ENCODE measurements around the gene HIP1R. TPM values are rescaled to one million over a fixed set of nuclear protein-coding genes. Genes with fewer than 3 reads are reported as not detected.
A peak's percentile ranks its signal among the peaks of the same experiment; 100 is the strongest.

The HIP1R gene
- total RNA-seq, 1 donor from 2014 or later = 22.2 TPM

- no peaks in the 10 kb centered on the region for H3K9me3 Mint-ChIP-seq (ENCODE audit: unreplicated experiment)
- H3K27ac ChIP-seq (ENCODE audit: low read depth, low read length) = peak overlapping the region; percentile 73
- H3K36me3 ChIP-seq (ENCODE audit: insufficient read depth, low read length) = peaks cover 18% of the 10 kb centered on the region
- H3K27me3 ChIP-seq (ENCODE audit: insufficient read depth, low read length) = no peaks in the 10 kb centered on the region
- no peaks in the 10 kb centered on the region for H3K27me3 Mint-ChIP-seq (ENCODE audit: low read depth, unreplicated experiment)
- H3K9ac ChIP-seq (ENCODE audit: low read length) = peak overlapping the region; percentile 80
- H2AFZ ChIP-seq (ENCODE audit: low read depth, low read length) = peak overlapping the region; percentile 22
- peak overlapping the region; percentile 72 for H3K4me3 Mint-ChIP-seq (ENCODE audit: unreplicated experiment)
- H3K4me3 ChIP-seq (ENCODE audit: insufficient read depth, low read depth, low read length) = peak overlapping the region; percentile 49
- peak overlapping the region; percentile 93 for H3K27ac Mint-ChIP-seq (ENCODE audit: unreplicated experiment)
- H3K4me2 ChIP-seq (ENCODE audit: low read length) = peak overlapping the region; percentile 87
- H4K20me1 ChIP-seq (ENCODE audit: insufficient read depth, low read length) = peaks cover 49% of the 10 kb centered on the region
- peaks cover 8% of the 10 kb centered on the region for H3K36me3 Mint-ChIP-seq (ENCODE audit: low read depth, unreplicated experiment)
- H3K79me2 ChIP-seq (ENCODE audit: insufficient read depth, low read length) = peaks cover 80% of the 10 kb centered on the region
- H3K4me1 Mint-ChIP-seq (ENCODE audit: low read depth, unreplicated experiment) = peaks cover 39% of the 10 kb centered on the region
- FAIRE-seq = no peak
- H3K4me1 ChIP-seq (ENCODE audit: insufficient read depth, low read length) = peaks cover 37% of the 10 kb centered on the region
- DNase-seq (ENCODE audit: low read depth) = peak; percentile 79
- TF ChIP-seq EZH2 (IDR thresholded peaks at IDR 0.05; ENCODE audit: insufficient read depth, low read length) (no peak), CTCF (IDR thresholded peaks at IDR 0.05; ENCODE audit: insufficient read depth, low read depth, low read length) (no peak)
- no peaks in the 10 kb centered on the region for H3K9me3 ChIP-seq (ENCODE audit: insufficient read depth, low read depth, low read length)
Measured at GRCh38 chr12:122871851-122872780, 36.9 kb downstream of the HIP1R start.

GRCh38 chr12:122872815-122873361 is 37.6 kb downstream of the HIP1R start:
- H3K4me3 Mint-ChIP-seq (ENCODE audit: unreplicated experiment) = peak overlapping the region; percentile 58
- Histone ChIP-seq H3K4me1 (ENCODE audit: insufficient read depth, low read length) (peaks cover 39% of the 10 kb centered on the region), H3K4me2 (ENCODE audit: low read length) (peak overlapping the region; percentile 87), H3K9me3 (ENCODE audit: insufficient read depth, low read depth, low read length) (no peaks in the 10 kb centered on the region), H3K79me2 (ENCODE audit: insufficient read depth, low read length) (peaks cover 88% of the 10 kb centered on the region), H2AFZ (ENCODE audit: low read depth, low read length) (no peak overlapping the region), H3K27me3 (ENCODE audit: insufficient read depth, low read length) (no peaks in the 10 kb centered on the region), H3K9ac (ENCODE audit: low read length) (peak overlapping the region; percentile 80), H3K36me3 (ENCODE audit: insufficient read depth, low read length) (peaks cover 18% of the 10 kb centered on the region), H3K4me3 (ENCODE audit: insufficient read depth, low read depth, low read length) (no peak overlapping the region), H3K27ac (ENCODE audit: low read depth, low read length) (peak overlapping the region; percentile 73), H4K20me1 (ENCODE audit: insufficient read depth, low read length) (peaks cover 56% of the 10 kb centered on the region)
- DNase-seq (ENCODE audit: low read depth) = no peak
- peak overlapping the region; percentile 93 for H3K27ac Mint-ChIP-seq (ENCODE audit: unreplicated experiment)
- H3K36me3 Mint-ChIP-seq (ENCODE audit: low read depth, unreplicated experiment) = peaks cover 8% of the 10 kb centered on the region
- peaks cover 39% of the 10 kb centered on the region for H3K4me1 Mint-ChIP-seq (ENCODE audit: low read depth, unreplicated experiment)
- no peak for FAIRE-seq
- no peaks in the 10 kb centered on the region for H3K27me3 Mint-ChIP-seq (ENCODE audit: low read depth, unreplicated experiment)
- TF ChIP-seq CTCF (IDR thresholded peaks at IDR 0.05; ENCODE audit: insufficient read depth, low read depth, low read length) (no peak), EZH2 (IDR thresholded peaks at IDR 0.05; ENCODE audit: insufficient read depth, low read length) (no peak)
- no peaks in the 10 kb centered on the region for H3K9me3 Mint-ChIP-seq (ENCODE audit: unreplicated experiment)

Data from astrocyte (in vitro differentiated cells and primary cell).